Panc1 (cell line): ENCODE measurements around the gene S100A5. TPM values are rescaled to one million over a fixed set of nuclear protein-coding genes. Genes with fewer than 3 reads are reported as not detected.

Source experiments
- ATAC-seq: fragments of 200-7000 bp; cut with Tn5 transposase; 2 replicates; pipeline ENCODE4 v1.9.1; 2020; ENCODE audit warnings: mild to moderate bottlenecking, moderate library complexity
- BruUV-seq: library from RNA; stranded (reverse); fragments of 400-500 nt; replicated peaks from 2 replicates; lab custom pipeline; 2021; lab: Mats Ljungman, UMichigan
- CTCF ChIA-PET: fragments of 300-600 bp; sonication (Branson Sonifier 250); formaldehyde crosslinking; loops from one replicate; lab custom pipeline; 2022; ENCODE audit warnings: antibody characterized with exemption; lab: Charles Lee
- POLR2A ChIA-PET: fragments of 300-600 bp; sonication (Branson Sonifier 250); formaldehyde crosslinking; loops from one replicate; lab custom pipeline; 2022; ENCODE audit warnings: antibody characterized with exemption; lab: Charles Lee
- DNase-seq: peaks from one replicate; pipeline ENCODE4 v3.0.0-alpha.2; 2010; ENCODE audit warnings: low read depth, low spot score
- H3K27ac ChIP-seq: 2 replicates; pipeline ENCODE4 v1.5.1; 2011; ENCODE audit warnings: mild to moderate bottlenecking, low read length, inconsistent platforms
- H3K27me3 ChIP-seq: fragments of 200-500 bp; sonication (Bioruptor generic); 2 replicates; pipeline ENCODE4 v1.6.0; 2014; ENCODE audit warnings: low read length, inconsistent platforms; ENCODE audit not compliant: control insufficient read depth, insufficient read depth
- H3K36me3 ChIP-seq: fragments of 200-500 bp; sonication (Bioruptor generic); 2 replicates; pipeline ENCODE4 v1.5.1; 2014; ENCODE audit warnings: inconsistent platforms, mild to moderate bottlenecking, low read length, moderate library complexity; ENCODE audit not compliant: control insufficient read depth, insufficient read depth
- H3K4me1 ChIP-seq: 2 replicates; pipeline ENCODE4 v1.5.1; 2011; ENCODE audit warnings: inconsistent platforms, mild to moderate bottlenecking, low read length, moderate library complexity; ENCODE audit not compliant: control insufficient read depth, insufficient read depth
- H3K4me3 ChIP-seq, 2 experiments: 2 replicates each; pipeline ENCODE4 v1.5.1; 2011 to 2012; ENCODE audit warnings: low read depth in 2 of 2, low read length in 2 of 2, mild to moderate bottlenecking in 2 of 2, inconsistent platforms in 1 of 2, moderate library complexity in 1 of 2
- H3K9me3 ChIP-seq: fragments of 200-500 bp; sonication (Bioruptor generic); 2 replicates; pipeline ENCODE4 v1.5.1; 2014; ENCODE audit warnings: low read depth, mild to moderate bottlenecking, inconsistent platforms, low read length, moderate library complexity; ENCODE audit not compliant: control insufficient read depth, insufficient read depth
- CTCF ChIP-seq: fragments of 450-650 bp; IDR thresholded peaks from 2 replicates; pipeline ENCODE4 v1.5.1; 2017; ENCODE audit warnings: mild to moderate bottlenecking
- POLR2AphosphoS5 ChIP-seq: IDR thresholded peaks from 2 replicates; pipeline ENCODE4 v1.6.1; 2012; ENCODE audit warnings: mild to moderate bottlenecking, low read depth, low read length, moderate library complexity
- REST ChIP-seq, 2 experiments: IDR thresholded peaks; 2 replicates each; pipeline ENCODE4 v1.6.1; 2011 to 2012; ENCODE audit warnings: low read depth in 2 of 2, control low read depth in 1 of 2, low read length in 1 of 2, mild to moderate bottlenecking in 1 of 2, moderate library complexity in 1 of 2; ENCODE audit not compliant: insufficient read depth in 1 of 2
- SIN3A ChIP-seq: IDR thresholded peaks from 2 replicates; pipeline ENCODE4 v1.6.1; 2012; ENCODE audit warnings: low read depth, mild to moderate bottlenecking, low read length, moderate library complexity, borderline replicate concordance; ENCODE audit not compliant: insufficient read depth
- TCF7L2 ChIP-seq: IDR thresholded peaks from 2 replicates; pipeline ENCODE4 v1.6.1; 2011; ENCODE audit warnings: mild to moderate bottlenecking, low read depth, low read length, inconsistent platforms
- in situ Hi-C: cut with HindIII; loops from 2 replicates; pipeline ENCODE4 v1.10.0; 2016; ENCODE audit warnings: low sequenced_read_pairs, low pct_unique_long_range_greater_than_20kb
- intact Hi-C: fragments of 100-400 bp; cut with micrococcal nuclease; formaldehyde crosslinking; loops from one replicate; pipeline ENCODE4 v1.10.0; 2022; ENCODE audit not compliant: unreplicated experiment
- total RNA-seq: library from RNA; stranded (reverse); gene quantifications from one replicate; pipeline ENCODE4 v1.2.1, GENCODE V29; 2021; ENCODE audit not compliant: unreplicated experiment

S100A5 gene
- total RNA-seq, 1 experiment from 2014 or later, result 0.72 TPM

GRCh38 chr1:153568367-153569099 is 27.8 kb upstream of the S100A5 start:
- DNase-seq, result peak; percentile 85
- Histone ChIP-seq H3K36me3 (no peaks in the 10 kb centered on the region), H3K27ac (peak overlapping the region; percentile 100), H3K27me3 (no peaks in the 10 kb centered on the region), H3K9me3 (no peaks in the 10 kb centered on the region), H3K4me1 (peaks cover 53% of the 10 kb centered on the region), H3K4me3 (peak overlapping the region; percentile 4 to 43)
- ATAC-seq, result peak; percentile 49
- BruUV-seq, result no TSS peak
- intact Hi-C loops, result loop anchor here (1.0 kb wide), 2 partner anchors 35 to 57 kb away; no protein-coding TSS in a partner anchor
- CTCF ChIA-PET, result interaction anchor here (1.1 to 1.7 kb wide), 5 partner anchors 22 to 215 kb away, joined by 3 to 16 read pairs (median 9); partner anchors contain the start of gene S100A6
- TF ChIP-seq TCF7L2 (no peak), SIN3A (0 out of 2 replicates have a peak, but pooled peaks have one; percentile 52), CTCF (peak; percentile 97), POLR2AphosphoS5 (peak; percentile 52; the same call in 1 of the 2 replicates), REST (IDR thresholded peaks at IDR 0.05; ENCODE audit: insufficient read depth in 1 of 2, low read depth in 2 of 2, low read length in 1 of 2) (0 out of 4 replicates have a peak, but pooled peaks of 1 of the 2 experiments have one; percentile 31)
- POLR2A ChIA-PET, result interaction anchor here (0.5 to 1.2 kb wide), 5 partner anchors 28 to 180 kb away, joined by 3 to 9 read pairs (median 3); partner anchors contain the start of genes S100A5 and S100A6
- in situ Hi-C loops, result no loop called here

- no peaks in the 10 kb centered on the region for H3K27me3 ChIP-seq
- BruUV-seq, result TSS peak; percentile 71
- H3K36me3 ChIP-seq, result no peaks in the 10 kb centered on the region
- H3K9me3 ChIP-seq, result no peaks in the 10 kb centered on the region
- ChIA-PET POLR2A (interaction anchor here (0.5 to 1.2 kb wide), 5 partner anchors 27 to 181 kb away, joined by 3 to 9 read pairs (median 3); partner anchors contain the start of genes S100A5 and S100A6), CTCF (interaction anchor here (0.5 to 1.7 kb wide), 6 partner anchors 22 to 215 kb away, joined by 3 to 16 read pairs (median 8); partner anchors contain the start of gene S100A6)
- H3K4me1 ChIP-seq, result peaks cover 56% of the 10 kb centered on the region
- TF ChIP-seq TCF7L2 (no peak), SIN3A (no peak), REST (IDR thresholded peaks at IDR 0.05; ENCODE audit: insufficient read depth in 1 of 2, low read depth in 2 of 2, low read length in 1 of 2) (no peak), CTCF (no peak), POLR2AphosphoS5 (no peak)
- H3K27ac ChIP-seq, result peak overlapping the region; percentile 100
- peak overlapping the region; percentile 4 to 43 for H3K4me3 ChIP-seq
- intact Hi-C loops, result loop anchor here (1.0 kb wide), 2 partner anchors 34 to 56 kb away; no protein-coding TSS in a partner anchor
- DNase-seq, result peak; percentile 69
- in situ Hi-C loops, result no loop called here
- ATAC-seq, result peak; percentile 3
These were observed 27.1 kb upstream of the S100A5 start for GRCh38 chr1:153567621-153568366.
